Lower leg skin (tissue), 3 donors: ENCODE data around the gene CRISPLD2.

ENCODE experiments used
- CTCF ChIP-seq, 3 donors: fragments of 450-650 bp; IDR thresholded peaks; one replicate each; pipeline ENCODE4 v1.5.1; 2016; ENCODE audit warnings: antibody characterized with exemption in 3 of 3, mild to moderate bottlenecking in 3 of 3, moderate library complexity in 2 of 3
- POLR2A ChIP-seq, 2 donors: fragments of 450-650 bp; IDR thresholded peaks; one replicate each; pipeline ENCODE4 v1.6.1; 2016 to 2017; ENCODE audit warnings: antibody characterized with exemption in 2 of 2, mild to moderate bottlenecking in 1 of 2, moderate library complexity in 1 of 2

- TF ChIP-seq CTCF (IDR thresholded peaks at IDR 0.05): no peak
- TF ChIP-seq POLR2A (IDR thresholded peaks at IDR 0.05): no peak
These were observed 111.3 kb downstream of the CRISPLD2 start for GRCh38 chr16:84931107-84931494.
